HepG2 (cell line): ENCODE measurements around the gene YEATS2. TPM values are rescaled to one million over a fixed set of nuclear protein-coding genes. Genes with fewer than 3 reads are reported as not detected.

Experiments
- FOXP1 ChIP-seq, 2 experiments: fragments of 450-650 bp in 1 of 2; IDR thresholded peaks; 2 replicates each; pipeline ENCODE4 v1.6.1; 2017 to 2018; ENCODE audit warnings: antibody characterized with exemption in 1 of 2
- HDAC2 ChIP-seq: sonication (generic); formaldehyde crosslinking; IDR thresholded peaks from 2 replicates; pipeline ENCODE4 v1.4.0; 2020; ENCODE audit warnings: missing genetic modification reagents
- HINFP ChIP-seq: sonication (generic); formaldehyde crosslinking; IDR thresholded peaks from 2 replicates; pipeline ENCODE4 v1.4.0; 2020; ENCODE audit warnings: low read depth, mild to moderate bottlenecking, missing genetic modification reagents
- ISL2 ChIP-seq: sonication (generic); formaldehyde crosslinking; IDR thresholded peaks from 2 replicates; pipeline ENCODE4 v1.5.0; 2020; ENCODE audit warnings: missing genetic modification reagents
- SKIL ChIP-seq: sonication (generic); formaldehyde crosslinking; IDR thresholded peaks from 2 replicates; pipeline ENCODE4 v1.8.0; 2022; ENCODE audit warnings: missing genetic modification reagents, mild to moderate bottlenecking, moderate library complexity, borderline replicate concordance
- SRSF4 ChIP-seq: fragments of 200-400 bp; formaldehyde crosslinking; IDR thresholded peaks from one replicate; pipeline ENCODE4 v1.6.1; 2018; ENCODE audit warnings: mild to moderate bottlenecking, low read depth, low read length, moderate library complexity; ENCODE audit not compliant: poor library complexity, severe bottlenecking
- ZFX ChIP-seq: sonication (generic); formaldehyde crosslinking; IDR thresholded peaks from 2 replicates; pipeline ENCODE4 v1.4.0; 2020; ENCODE audit warnings: mild to moderate bottlenecking, low read depth, missing genetic modification reagents, moderate library complexity
- ZNF343 ChIP-seq: sonication (generic); formaldehyde crosslinking; IDR thresholded peaks from 2 replicates; pipeline ENCODE4 v1.4.0; 2020; ENCODE audit warnings: mild to moderate bottlenecking, missing genetic modification reagents
- ZNF563 ChIP-seq: sonication (generic); formaldehyde crosslinking; IDR thresholded peaks from 2 replicates; pipeline ENCODE4 v1.8.0; 2022; ENCODE audit warnings: mild to moderate bottlenecking, moderate library complexity, missing genetic modification reagents
- ZNF629 ChIP-seq: sonication (generic); formaldehyde crosslinking; conservative IDR thresholded peaks from 2 replicates; pipeline ENCODE4 v1.5.0; 2020; ENCODE audit warnings: missing genetic modification reagents
- ZNF761 ChIP-seq: sonication (generic); formaldehyde crosslinking; conservative IDR thresholded peaks from 2 replicates; pipeline ENCODE4 v1.4.0; 2020; ENCODE audit warnings: mild to moderate bottlenecking, missing genetic modification reagents
- ZSCAN21 ChIP-seq: sonication (generic); formaldehyde crosslinking; IDR thresholded peaks from 2 replicates; pipeline ENCODE4 v1.8.0; 2022; ENCODE audit warnings: mild to moderate bottlenecking, missing genetic modification reagents, moderate library complexity, borderline replicate concordance
- polyA plus RNA-seq, 8 experiments: library from polyadenylated mRNA; depleted of rRNA in 3 of 8; stranded (reverse) in 7 of 8; unstranded in 1 of 8; fragments of >200 nt; fragmentation: Illumina TruSeq in 4 of 8; extraction: Trizol in 4 of 8; gene quantifications; 2 replicates each; pipeline versions ENCODE4 v1.2.1 to v1.2.3, GENCODE V29; 2011 to 2016; ENCODE audit warnings: low read depth in 4 of 8, missing spikeins in 1 of 8, mixed read lengths in 1 of 8; ENCODE audit not compliant: insufficient read depth in 1 of 8
- total RNA-seq, 5 experiments: library from RNA; depleted of rRNA; stranded (reverse); fragments of >200 nt; fragmentation: Illumina TruSeq; extraction: Trizol; gene quantifications; 2 replicates each; pipeline ENCODE4 v1.2.3, GENCODE V29; 2016; ENCODE audit warnings: low read depth in 1 of 5
- TF ChIP-seq, protein P1 (sequence below): sonication (generic); formaldehyde crosslinking; IDR thresholded peaks from 2 replicates; pipeline ENCODE4 v1.8.0; 2022; ENCODE audit warnings: mild to moderate bottlenecking, missing genetic modification reagents
- TF ChIP-seq, protein P2 (sequence below): IDR thresholded peaks from 2 replicates; pipeline ENCODE4 v1.4.0; 2020; ENCODE audit warnings: mild to moderate bottlenecking, missing genetic modification reagents
- TF ChIP-seq, protein P3 (sequence below): sonication (generic); formaldehyde crosslinking; IDR thresholded peaks from 2 replicates; pipeline ENCODE4 v1.9.0; 2022; ENCODE audit warnings: low read depth, missing genetic modification reagents

The YEATS2 gene
- total and polyA plus RNA-seq, 2 of the 13 experiments (the other 11 are each of a cell fraction or from before 2014, with no cell fraction given) = 18.6 to 33.7 TPM

- TF ChIP-seq SKIL (CRISPR knock-in tag) (no peak), HINFP (CRISPR knock-in tag) (no peak), ISL2 (CRISPR knock-in tag) (no peak), ZSCAN21 (CRISPR knock-in tag) (no peak; the same call in 1 of the 2 replicates), ZNF629 (CRISPR knock-in tag) (no peak), ZNF343 (CRISPR knock-in tag) (0 out of 2 replicates have a peak, but pooled peaks have one; percentile 70), ZNF761 (CRISPR knock-in tag) (0 out of 2 replicates have a peak, but pooled peaks have one; percentile 42), ZFX (CRISPR knock-in tag) (peak; percentile 82), HDAC2 (CRISPR knock-in tag) (no peak), ZNF563 (0 out of 2 replicates have a peak, but pooled peaks have one; percentile 53), SRSF4 (no peak), FOXP1 (IDR thresholded peaks at IDR 0.05) (no peak), FOXP1 (CRISPR knock-in tag; IDR thresholded peaks at IDR 0.05) (no peak)
- TF ChIP-seq, protein P1, sequence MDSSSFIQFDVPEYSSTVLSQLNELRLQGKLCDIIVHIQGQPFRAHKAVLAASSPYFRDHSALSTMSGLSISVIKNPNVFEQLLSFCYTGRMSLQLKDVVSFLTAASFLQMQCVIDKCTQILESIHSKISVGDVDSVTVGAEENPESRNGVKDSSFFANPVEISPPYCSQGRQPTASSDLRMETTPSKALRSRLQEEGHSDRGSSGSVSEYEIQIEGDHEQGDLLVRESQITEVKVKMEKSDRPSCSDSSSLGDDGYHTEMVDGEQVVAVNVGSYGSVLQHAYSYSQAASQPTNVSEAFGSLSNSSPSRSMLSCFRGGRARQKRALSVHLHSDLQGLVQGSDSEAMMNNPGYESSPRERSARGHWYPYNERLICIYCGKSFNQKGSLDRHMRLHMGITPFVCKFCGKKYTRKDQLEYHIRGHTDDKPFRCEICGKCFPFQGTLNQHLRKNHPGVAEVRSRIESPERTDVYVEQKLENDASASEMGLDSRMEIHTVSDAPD (CRISPR knock-in tag) = no peak
- TF ChIP-seq, protein P2, sequence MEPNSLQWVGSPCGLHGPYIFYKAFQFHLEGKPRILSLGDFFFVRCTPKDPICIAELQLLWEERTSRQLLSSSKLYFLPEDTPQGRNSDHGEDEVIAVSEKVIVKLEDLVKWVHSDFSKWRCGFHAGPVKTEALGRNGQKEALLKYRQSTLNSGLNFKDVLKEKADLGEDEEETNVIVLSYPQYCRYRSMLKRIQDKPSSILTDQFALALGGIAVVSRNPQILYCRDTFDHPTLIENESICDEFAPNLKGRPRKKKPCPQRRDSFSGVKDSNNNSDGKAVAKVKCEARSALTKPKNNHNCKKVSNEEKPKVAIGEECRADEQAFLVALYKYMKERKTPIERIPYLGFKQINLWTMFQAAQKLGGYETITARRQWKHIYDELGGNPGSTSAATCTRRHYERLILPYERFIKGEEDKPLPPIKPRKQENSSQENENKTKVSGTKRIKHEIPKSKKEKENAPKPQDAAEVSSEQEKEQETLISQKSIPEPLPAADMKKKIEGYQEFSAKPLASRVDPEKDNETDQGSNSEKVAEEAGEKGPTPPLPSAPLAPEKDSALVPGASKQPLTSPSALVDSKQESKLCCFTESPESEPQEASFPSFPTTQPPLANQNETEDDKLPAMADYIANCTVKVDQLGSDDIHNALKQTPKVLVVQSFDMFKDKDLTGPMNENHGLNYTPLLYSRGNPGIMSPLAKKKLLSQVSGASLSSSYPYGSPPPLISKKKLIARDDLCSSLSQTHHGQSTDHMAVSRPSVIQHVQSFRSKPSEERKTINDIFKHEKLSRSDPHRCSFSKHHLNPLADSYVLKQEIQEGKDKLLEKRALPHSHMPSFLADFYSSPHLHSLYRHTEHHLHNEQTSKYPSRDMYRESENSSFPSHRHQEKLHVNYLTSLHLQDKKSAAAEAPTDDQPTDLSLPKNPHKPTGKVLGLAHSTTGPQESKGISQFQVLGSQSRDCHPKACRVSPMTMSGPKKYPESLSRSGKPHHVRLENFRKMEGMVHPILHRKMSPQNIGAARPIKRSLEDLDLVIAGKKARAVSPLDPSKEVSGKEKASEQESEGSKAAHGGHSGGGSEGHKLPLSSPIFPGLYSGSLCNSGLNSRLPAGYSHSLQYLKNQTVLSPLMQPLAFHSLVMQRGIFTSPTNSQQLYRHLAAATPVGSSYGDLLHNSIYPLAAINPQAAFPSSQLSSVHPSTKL (CRISPR knock-in tag) = no peak
- TF ChIP-seq, protein P3, sequence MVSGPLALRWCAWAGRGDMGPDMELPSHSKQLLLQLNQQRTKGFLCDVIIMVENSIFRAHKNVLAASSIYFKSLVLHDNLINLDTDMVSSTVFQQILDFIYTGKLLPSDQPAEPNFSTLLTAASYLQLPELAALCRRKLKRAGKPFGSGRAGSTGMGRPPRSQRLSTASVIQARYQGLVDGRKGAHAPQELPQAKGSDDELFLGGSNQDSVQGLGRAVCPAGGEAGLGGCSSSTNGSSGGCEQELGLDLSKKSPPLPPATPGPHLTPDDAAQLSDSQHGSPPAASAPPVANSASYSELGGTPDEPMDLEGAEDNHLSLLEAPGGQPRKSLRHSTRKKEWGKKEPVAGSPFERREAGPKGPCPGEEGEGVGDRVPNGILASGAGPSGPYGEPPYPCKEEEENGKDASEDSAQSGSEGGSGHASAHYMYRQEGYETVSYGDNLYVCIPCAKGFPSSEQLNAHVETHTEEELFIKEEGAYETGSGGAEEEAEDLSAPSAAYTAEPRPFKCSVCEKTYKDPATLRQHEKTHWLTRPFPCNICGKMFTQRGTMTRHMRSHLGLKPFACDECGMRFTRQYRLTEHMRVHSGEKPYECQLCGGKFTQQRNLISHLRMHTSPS (CRISPR knock-in tag) = no peak
Measured at GRCh38 chr3:183697610-183698317, at the start of gene YEATS2 (continued).
